ENCODE measurements around the gene PRKCI. TPM values are rescaled to one million over a fixed set of nuclear protein-coding genes. Genes with fewer than 3 reads are reported as not detected.

The PRKCI gene
- total and polyA plus RNA-seq, 9 of the 15 experiments (the other 6 are each of a cell fraction or from before 2014, with no cell fraction given) = 10.5 to 43.2 (median 31.4) TPM

DNA sequence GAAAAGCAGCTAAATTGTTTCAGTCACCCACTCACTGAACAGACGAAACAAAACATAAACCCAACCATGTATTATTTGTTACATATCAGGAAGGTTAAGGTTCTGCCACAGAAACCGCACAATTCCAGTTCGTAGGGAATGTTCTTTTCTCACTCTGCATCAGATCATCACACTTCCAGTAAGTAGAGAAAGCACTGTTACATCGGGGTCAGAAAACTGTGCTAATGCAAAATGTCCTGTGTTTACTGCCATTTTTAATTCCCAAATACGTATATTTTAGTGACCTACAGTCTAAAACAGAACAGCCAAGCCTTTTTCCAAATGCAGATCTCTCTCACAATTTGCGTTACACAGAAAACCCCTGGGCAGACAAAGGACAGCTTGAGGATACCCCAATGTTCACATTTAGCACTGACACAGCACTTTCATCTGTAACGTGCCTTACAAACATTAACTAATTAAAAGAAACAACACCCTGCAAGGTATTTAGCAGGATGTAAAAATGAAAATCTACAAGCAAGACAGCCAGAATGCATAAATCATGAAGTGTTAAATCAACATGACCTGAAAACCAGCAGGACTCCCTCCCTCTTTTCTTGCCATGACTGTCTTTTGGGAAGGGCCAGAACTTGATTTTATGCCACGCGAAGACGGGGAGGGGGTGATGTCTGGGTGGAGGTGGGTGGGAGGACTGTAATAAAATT, 100.5 kb downstream of the PRKCI start:
- intact Hi-C loops (cut with micrococcal nuclease) = no loop called here
- no TSS peak for BruUV-seq (replicated peaks)
- FAIRE-seq = peak; percentile 15
- peaks cover 0 to 2% of the 10 kb centered on the region in 2 experiments; a peak in 1 of 5 replicates for H3K4me1 ChIP-seq (replicated peaks in 1 of 2; ENCODE audit: control insufficient read depth in 2 of 2, insufficient read depth in 2 of 2, low read length in 2 of 2)
- no peak overlapping the region for H3K9ac ChIP-seq (ENCODE audit: insufficient read depth in 1 of 2, low read depth in 2 of 2, low read length in 2 of 2)
- no peaks in the 10 kb centered on the region for H3K36me3 ChIP-seq (ENCODE audit: control insufficient read depth, insufficient read depth, low read length)
- H3K27me3 ChIP-seq (ENCODE audit: control insufficient read depth in 2 of 2, insufficient read depth in 2 of 2, low read length in 2 of 2) = no peaks in the 10 kb centered on the region
- no peaks in the 10 kb centered on the region for H3K9me1 ChIP-seq (ENCODE audit: control insufficient read depth, insufficient read depth, low read length)
- DNase-seq (ENCODE audit: extremely low read depth in 1 of 4, low spot score in 3 of 4) = no peak
- H3K27ac ChIP-seq (ENCODE audit: extremely low read depth, low read depth, low read length) = no peak overlapping the region
- 57% methylated on average over 10 of the region's 10 CpGs for WGBS (ENCODE audit: insufficient coverage, low coverage, missing lambda C conversion rate)
- ChIA-PET CTCF (ENCODE audit: low intra/inter-chr PET ratio) (no interaction called here), POLR2A (no interaction called here)
- no peaks in the 10 kb centered on the region for H3K79me2 ChIP-seq (ENCODE audit: control insufficient read depth, insufficient read depth, low read length)
- peaks cover 5% of the 10 kb centered on the region for H3K9me3 ChIP-seq (replicated peaks; ENCODE audit: control insufficient read depth, insufficient read depth, low read depth, low read length)
- H3K4me2 ChIP-seq (ENCODE audit: insufficient read depth, low read length) = no peak overlapping the region; the same call in 1 of the 2 replicates
- ATAC-seq = no peak; the same call in 2 of the 3 replicates
- in situ Hi-C loops (cut with MboI) = no loop called here
- H4K20me1 ChIP-seq (replicated peaks; ENCODE audit: control insufficient read depth, insufficient read depth, low read length) = no peaks in the 10 kb centered on the region
- H2AFZ ChIP-seq (ENCODE audit: low read depth, low read length) = peak overlapping the region; percentile 71
- no peak overlapping the region for H3K4me3 ChIP-seq
- TF ChIP-seq NFRKB (IDR thresholded peaks at IDR 0.05; ENCODE audit: low read depth) (no peak), MTF1 (CRISPR knock-in tag; IDR thresholded peaks at IDR 0.05; ENCODE audit: borderline replicate concordance) (no peak), NKRF (IDR thresholded peaks at IDR 0.05; ENCODE audit: borderline replicate concordance) (no peak), ATF6 (CRISPR knock-in tag; IDR thresholded peaks at IDR 0.05) (no peak)
- TF ChIP-seq, protein P1, sequence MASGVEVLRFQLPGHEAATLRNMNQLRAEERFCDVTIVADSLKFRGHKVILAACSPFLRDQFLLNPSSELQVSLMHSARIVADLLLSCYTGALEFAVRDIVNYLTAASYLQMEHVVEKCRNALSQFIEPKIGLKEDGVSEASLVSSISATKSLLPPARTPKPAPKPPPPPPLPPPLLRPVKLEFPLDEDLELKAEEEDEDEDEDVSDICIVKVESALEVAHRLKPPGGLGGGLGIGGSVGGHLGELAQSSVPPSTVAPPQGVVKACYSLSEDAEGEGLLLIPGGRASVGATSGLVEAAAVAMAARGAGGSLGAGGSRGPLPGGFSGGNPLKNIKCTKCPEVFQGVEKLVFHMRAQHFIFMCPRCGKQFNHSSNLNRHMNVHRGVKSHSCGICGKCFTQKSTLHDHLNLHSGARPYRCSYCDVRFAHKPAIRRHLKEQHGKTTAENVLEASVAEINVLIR (CRISPR knock-in tag; IDR thresholded peaks at IDR 0.05) = no peak
- TF ChIP-seq, protein P2, sequence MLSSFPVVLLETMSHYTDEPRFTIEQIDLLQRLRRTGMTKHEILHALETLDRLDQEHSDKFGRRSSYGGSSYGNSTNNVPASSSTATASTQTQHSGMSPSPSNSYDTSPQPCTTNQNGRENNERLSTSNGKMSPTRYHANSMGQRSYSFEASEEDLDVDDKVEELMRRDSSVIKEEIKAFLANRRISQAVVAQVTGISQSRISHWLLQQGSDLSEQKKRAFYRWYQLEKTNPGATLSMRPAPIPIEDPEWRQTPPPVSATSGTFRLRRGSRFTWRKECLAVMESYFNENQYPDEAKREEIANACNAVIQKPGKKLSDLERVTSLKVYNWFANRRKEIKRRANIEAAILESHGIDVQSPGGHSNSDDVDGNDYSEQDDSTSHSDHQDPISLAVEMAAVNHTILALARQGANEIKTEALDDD (IDR thresholded peaks at IDR 0.05) = no peak
- TF ChIP-seq, protein P3, sequence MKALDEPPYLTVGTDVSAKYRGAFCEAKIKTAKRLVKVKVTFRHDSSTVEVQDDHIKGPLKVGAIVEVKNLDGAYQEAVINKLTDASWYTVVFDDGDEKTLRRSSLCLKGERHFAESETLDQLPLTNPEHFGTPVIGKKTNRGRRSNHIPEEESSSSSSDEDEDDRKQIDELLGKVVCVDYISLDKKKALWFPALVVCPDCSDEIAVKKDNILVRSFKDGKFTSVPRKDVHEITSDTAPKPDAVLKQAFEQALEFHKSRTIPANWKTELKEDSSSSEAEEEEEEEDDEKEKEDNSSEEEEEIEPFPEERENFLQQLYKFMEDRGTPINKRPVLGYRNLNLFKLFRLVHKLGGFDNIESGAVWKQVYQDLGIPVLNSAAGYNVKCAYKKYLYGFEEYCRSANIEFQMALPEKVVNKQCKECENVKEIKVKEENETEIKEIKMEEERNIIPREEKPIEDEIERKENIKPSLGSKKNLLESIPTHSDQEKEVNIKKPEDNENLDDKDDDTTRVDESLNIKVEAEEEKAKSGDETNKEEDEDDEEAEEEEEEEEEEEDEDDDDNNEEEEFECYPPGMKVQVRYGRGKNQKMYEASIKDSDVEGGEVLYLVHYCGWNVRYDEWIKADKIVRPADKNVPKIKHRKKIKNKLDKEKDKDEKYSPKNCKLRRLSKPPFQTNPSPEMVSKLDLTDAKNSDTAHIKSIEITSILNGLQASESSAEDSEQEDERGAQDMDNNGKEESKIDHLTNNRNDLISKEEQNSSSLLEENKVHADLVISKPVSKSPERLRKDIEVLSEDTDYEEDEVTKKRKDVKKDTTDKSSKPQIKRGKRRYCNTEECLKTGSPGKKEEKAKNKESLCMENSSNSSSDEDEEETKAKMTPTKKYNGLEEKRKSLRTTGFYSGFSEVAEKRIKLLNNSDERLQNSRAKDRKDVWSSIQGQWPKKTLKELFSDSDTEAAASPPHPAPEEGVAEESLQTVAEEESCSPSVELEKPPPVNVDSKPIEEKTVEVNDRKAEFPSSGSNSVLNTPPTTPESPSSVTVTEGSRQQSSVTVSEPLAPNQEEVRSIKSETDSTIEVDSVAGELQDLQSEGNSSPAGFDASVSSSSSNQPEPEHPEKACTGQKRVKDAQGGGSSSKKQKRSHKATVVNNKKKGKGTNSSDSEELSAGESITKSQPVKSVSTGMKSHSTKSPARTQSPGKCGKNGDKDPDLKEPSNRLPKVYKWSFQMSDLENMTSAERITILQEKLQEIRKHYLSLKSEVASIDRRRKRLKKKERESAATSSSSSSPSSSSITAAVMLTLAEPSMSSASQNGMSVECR (CRISPR knock-in tag; IDR thresholded peaks at IDR 0.05) = no peak

Measured in K562 (cell line).